ENCODE results near the gene PPM1J.

Gene PPM1J

DNA sequence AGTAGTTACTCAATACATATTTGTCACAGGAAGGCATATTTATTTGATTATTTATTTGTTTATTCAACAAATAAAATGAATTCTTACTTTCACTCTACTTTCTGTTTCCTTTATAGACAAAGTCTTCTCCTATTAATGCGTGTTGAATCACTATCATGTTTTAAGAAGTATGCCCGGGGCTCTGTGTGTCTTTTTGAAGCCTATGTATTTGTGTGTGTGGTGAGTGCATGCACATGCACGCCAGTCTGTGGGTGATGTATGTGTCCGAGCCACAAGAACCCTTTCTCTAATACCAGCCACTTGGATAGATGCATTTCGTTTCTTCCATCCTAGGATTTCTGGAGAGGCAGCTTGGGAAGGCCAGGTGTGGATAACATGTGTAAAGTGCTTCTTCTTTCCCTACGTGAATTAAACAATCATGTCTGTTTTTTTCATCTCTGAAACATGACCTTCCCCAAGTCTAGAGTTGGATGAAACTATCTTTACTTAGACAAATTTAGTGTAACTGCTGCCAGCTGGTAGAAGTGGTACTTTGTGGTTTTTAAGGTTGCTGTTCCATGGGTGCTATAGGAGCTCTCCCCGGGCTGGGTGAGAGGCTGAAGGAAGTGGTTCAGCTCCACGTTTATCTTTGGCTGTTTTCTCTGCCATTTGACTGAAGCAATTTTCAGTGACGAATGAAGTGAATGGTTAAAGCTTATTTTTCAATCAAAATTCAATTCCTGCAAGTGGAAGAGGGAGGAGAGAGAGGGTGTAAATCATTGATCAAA is 46.8 kb upstream of the PPM1J start:
- no peak for TF ChIP-seq TOX (CRISPR knock-in tag; IDR thresholded peaks at IDR 0.05; ENCODE audit: borderline replicate concordance)
- no peak for TF ChIP-seq BACH2 (CRISPR knock-in tag; IDR thresholded peaks at IDR 0.05; ENCODE audit: borderline replicate concordance)
- TF ChIP-seq OSR1 (CRISPR knock-in tag; IDR thresholded peaks at IDR 0.05) = no peak
- TF ChIP-seq ZFP3 (CRISPR knock-in tag; IDR thresholded peaks at IDR 0.05) = 0 out of 2 replicates have a peak, but pooled peaks have one; percentile 37
- ATAC-seq = no peak

- ATAC-seq = no peak
- TF ChIP-seq ESRRG (CRISPR knock-in tag; IDR thresholded peaks at IDR 0.05) = no peak
- TF ChIP-seq PPARA (CRISPR knock-in tag; IDR thresholded peaks at IDR 0.05; ENCODE audit: borderline replicate concordance) = no peak
- no peak for TF ChIP-seq BACH2 (CRISPR knock-in tag; IDR thresholded peaks at IDR 0.05; ENCODE audit: borderline replicate concordance)
- TF ChIP-seq GLIS3 (CRISPR knock-in tag; IDR thresholded peaks at IDR 0.05) = no peak
- TF ChIP-seq, protein P1, sequence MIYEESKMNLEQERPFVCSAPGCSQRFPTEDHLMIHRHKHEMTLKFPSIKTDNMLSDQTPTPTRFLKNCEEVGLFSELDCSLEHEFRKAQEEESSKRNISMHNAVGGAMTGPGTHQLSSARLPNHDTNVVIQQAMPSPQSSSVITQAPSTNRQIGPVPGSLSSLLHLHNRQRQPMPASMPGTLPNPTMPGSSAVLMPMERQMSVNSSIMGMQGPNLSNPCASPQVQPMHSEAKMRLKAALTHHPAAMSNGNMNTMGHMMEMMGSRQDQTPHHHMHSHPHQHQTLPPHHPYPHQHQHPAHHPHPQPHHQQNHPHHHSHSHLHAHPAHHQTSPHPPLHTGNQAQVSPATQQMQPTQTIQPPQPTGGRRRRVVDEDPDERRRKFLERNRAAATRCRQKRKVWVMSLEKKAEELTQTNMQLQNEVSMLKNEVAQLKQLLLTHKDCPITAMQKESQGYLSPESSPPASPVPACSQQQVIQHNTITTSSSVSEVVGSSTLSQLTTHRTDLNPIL (CRISPR knock-in tag; IDR thresholded peaks at IDR 0.05; ENCODE audit: low read depth) = no peak
- TF ChIP-seq ZFP30 (CRISPR knock-in tag; IDR thresholded peaks at IDR 0.05) = no peak
- no peak for TF ChIP-seq ZNF565 (CRISPR knock-in tag; conservative IDR thresholded peaks at IDR 0.05; ENCODE audit: low read depth)
- no peak for TF ChIP-seq TOX (CRISPR knock-in tag; IDR thresholded peaks at IDR 0.05; ENCODE audit: borderline replicate concordance)
- no peak for TF ChIP-seq ZC3H10 (CRISPR knock-in tag; IDR thresholded peaks at IDR 0.05)
- TF ChIP-seq CSDC2 (CRISPR knock-in tag; IDR thresholded peaks at IDR 0.05) = no peak
- TF ChIP-seq, protein P2, sequence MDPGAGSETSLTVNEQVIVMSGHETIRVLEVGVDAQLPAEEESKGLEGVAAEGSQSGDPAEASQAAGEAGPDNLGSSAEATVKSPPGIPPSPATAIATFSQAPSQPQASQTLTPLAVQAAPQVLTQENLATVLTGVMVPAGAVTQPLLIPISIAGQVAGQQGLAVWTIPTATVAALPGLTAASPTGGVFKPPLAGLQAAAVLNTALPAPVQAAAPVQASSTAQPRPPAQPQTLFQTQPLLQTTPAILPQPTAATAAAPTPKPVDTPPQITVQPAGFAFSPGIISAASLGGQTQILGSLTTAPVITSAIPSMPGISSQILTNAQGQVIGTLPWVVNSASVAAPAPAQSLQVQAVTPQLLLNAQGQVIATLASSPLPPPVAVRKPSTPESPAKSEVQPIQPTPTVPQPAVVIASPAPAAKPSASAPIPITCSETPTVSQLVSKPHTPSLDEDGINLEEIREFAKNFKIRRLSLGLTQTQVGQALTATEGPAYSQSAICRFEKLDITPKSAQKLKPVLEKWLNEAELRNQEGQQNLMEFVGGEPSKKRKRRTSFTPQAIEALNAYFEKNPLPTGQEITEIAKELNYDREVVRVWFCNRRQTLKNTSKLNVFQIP (CRISPR knock-in tag; IDR thresholded peaks at IDR 0.05; ENCODE audit: borderline replicate concordance, low read depth) = no peak
- no peak for TF ChIP-seq ZNF8 (CRISPR knock-in tag; IDR thresholded peaks at IDR 0.05)
- TF ChIP-seq ISL1 (CRISPR knock-in tag; IDR thresholded peaks at IDR 0.05) = no peak
- TF ChIP-seq SNAI2 (CRISPR knock-in tag; IDR thresholded peaks at IDR 0.05) = no peak
- no peak for TF ChIP-seq OSR1 (CRISPR knock-in tag; IDR thresholded peaks at IDR 0.05)
- TF ChIP-seq TSHZ2 (CRISPR knock-in tag; IDR thresholded peaks at IDR 0.05) = no peak
Observed at GRCh38 chr1:112759228-112759627, 44.1 kb upstream of the PPM1J start.

- no peak for TF ChIP-seq ZFP3 (CRISPR knock-in tag; IDR thresholded peaks at IDR 0.05)
- TF ChIP-seq, protein P3, sequence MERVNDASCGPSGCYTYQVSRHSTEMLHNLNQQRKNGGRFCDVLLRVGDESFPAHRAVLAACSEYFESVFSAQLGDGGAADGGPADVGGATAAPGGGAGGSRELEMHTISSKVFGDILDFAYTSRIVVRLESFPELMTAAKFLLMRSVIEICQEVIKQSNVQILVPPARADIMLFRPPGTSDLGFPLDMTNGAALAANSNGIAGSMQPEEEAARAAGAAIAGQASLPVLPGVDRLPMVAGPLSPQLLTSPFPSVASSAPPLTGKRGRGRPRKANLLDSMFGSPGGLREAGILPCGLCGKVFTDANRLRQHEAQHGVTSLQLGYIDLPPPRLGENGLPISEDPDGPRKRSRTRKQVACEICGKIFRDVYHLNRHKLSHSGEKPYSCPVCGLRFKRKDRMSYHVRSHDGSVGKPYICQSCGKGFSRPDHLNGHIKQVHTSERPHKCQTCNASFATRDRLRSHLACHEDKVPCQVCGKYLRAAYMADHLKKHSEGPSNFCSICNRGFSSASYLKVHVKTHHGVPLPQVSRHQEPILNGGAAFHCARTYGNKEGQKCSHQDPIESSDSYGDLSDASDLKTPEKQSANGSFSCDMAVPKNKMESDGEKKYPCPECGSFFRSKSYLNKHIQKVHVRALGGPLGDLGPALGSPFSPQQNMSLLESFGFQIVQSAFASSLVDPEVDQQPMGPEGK (CRISPR knock-in tag; IDR thresholded peaks at IDR 0.05; ENCODE audit: borderline replicate concordance) = no peak
- TF ChIP-seq OSR1 (CRISPR knock-in tag; IDR thresholded peaks at IDR 0.05) = no peak
- no peak for TF ChIP-seq ZFP30 (CRISPR knock-in tag; IDR thresholded peaks at IDR 0.05)
- ATAC-seq = no peak
Observed at GRCh38 chr1:112754116-112754628, 39.0 kb upstream of the PPM1J start.

DNA sequence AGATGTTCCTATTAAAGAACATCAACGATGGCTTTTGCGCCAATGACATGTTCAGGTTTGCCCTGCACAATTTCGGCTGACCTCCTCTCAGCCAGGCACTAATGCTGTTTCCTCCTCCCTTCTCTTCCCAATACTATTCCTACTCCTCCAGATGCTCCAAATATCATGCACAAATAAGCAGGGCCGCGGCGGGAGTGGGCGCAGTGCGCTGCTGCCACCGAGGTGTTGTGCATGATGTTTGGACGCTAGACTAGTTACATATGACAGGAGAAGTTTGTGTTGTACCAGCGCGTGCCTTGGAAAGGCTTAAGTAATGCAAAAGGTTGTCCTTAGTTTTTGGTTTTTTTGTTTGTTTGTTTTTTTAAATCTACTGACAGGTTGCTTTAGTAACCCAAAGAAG is 33.3 kb upstream of the PPM1J start:
- no peak for ATAC-seq
- TF ChIP-seq BACH2 (CRISPR knock-in tag; IDR thresholded peaks at IDR 0.05; ENCODE audit: borderline replicate concordance) (no peak), ZNF70 (CRISPR knock-in tag; IDR thresholded peaks at IDR 0.05) (no peak), ZNF8 (CRISPR knock-in tag; IDR thresholded peaks at IDR 0.05) (no peak), TSHZ2 (CRISPR knock-in tag; IDR thresholded peaks at IDR 0.05) (no peak), RARB (CRISPR knock-in tag; IDR thresholded peaks at IDR 0.05) (no peak), GLIS3 (CRISPR knock-in tag; IDR thresholded peaks at IDR 0.05) (no peak), ZNF565 (CRISPR knock-in tag; conservative IDR thresholded peaks at IDR 0.05; ENCODE audit: low read depth) (no peak), PPARA (CRISPR knock-in tag; IDR thresholded peaks at IDR 0.05; ENCODE audit: borderline replicate concordance) (no peak), ESRRG (CRISPR knock-in tag; IDR thresholded peaks at IDR 0.05) (no peak), ZFP30 (CRISPR knock-in tag; IDR thresholded peaks at IDR 0.05) (no peak)
- TF ChIP-seq, protein P1 (CRISPR knock-in tag; IDR thresholded peaks at IDR 0.05; ENCODE audit: low read depth) = no peak
- TF ChIP-seq, protein P2 (CRISPR knock-in tag; IDR thresholded peaks at IDR 0.05; ENCODE audit: borderline replicate concordance, low read depth) = no peak

Data from SK-N-SH treated with all-trans-retinoic acid at 6 μM for 48 hours (cell line).